MM.1S (cell line): ENCODE data around the gene RARRES2.

Experiments
- DNase-seq: peaks from one replicate; pipeline ENCODE4 v3.0.0-alpha.2; 2015
- H2AFZ ChIP-seq: fragments of 300-600 bp; sonication (generic); 2 replicates; pipeline ENCODE4 v1.6.0; 2016; ENCODE audit warnings: antibody characterized with exemption, low read length
- H3F3A ChIP-seq: fragments of 300-600 bp; sonication (generic); 2 replicates; pipeline ENCODE4 v1.6.1; 2016; ENCODE audit warnings: mild to moderate bottlenecking, antibody characterized with exemption, low read length, moderate library complexity, mixed read lengths; ENCODE audit not compliant: insufficient read depth
- H3K27ac ChIP-seq: fragments of 300-600 bp; sonication (generic); 2 replicates; pipeline ENCODE4 v1.5.1; 2016; ENCODE audit warnings: mild to moderate bottlenecking, low read length
- H3K27me3 ChIP-seq: fragments of 300-600 bp; sonication (generic); replicated peaks from 2 replicates; pipeline ENCODE4 v1.6.0; 2016; ENCODE audit warnings: low read length; ENCODE audit not compliant: insufficient read depth
- H3K36me3 ChIP-seq: fragments of 300-600 bp; sonication (generic); replicated peaks from 2 replicates; pipeline ENCODE4 v1.6.1; 2016; ENCODE audit warnings: mild to moderate bottlenecking, low read length, mixed read lengths; ENCODE audit not compliant: insufficient read depth
- H3K4me1 ChIP-seq: fragments of 300-600 bp; sonication (generic); 2 replicates; pipeline ENCODE4 v1.6.1; 2016; ENCODE audit warnings: low read length, mixed read lengths
- H3K4me2 ChIP-seq: fragments of 300-600 bp; sonication (generic); 2 replicates; pipeline ENCODE4 v1.6.0; 2016; ENCODE audit warnings: low read depth, low read length
- H3K4me3 ChIP-seq: fragments of 300-600 bp; sonication (generic); 2 replicates; pipeline ENCODE4 v1.5.1; 2016; ENCODE audit warnings: low read length, mixed read lengths
- H3K79me2 ChIP-seq: fragments of 300-600 bp; sonication (generic); 2 replicates; pipeline ENCODE4 v1.6.1; 2016; ENCODE audit warnings: mixed run types, low read length, mixed read lengths
- H3K9ac ChIP-seq: fragments of 300-600 bp; sonication (generic); 2 replicates; pipeline ENCODE4 v1.6.1; 2016; ENCODE audit warnings: low read length, mixed read lengths
- H3K9me2 ChIP-seq: fragments of 300-600 bp; sonication (generic); replicated peaks from 2 replicates; pipeline ENCODE4 v1.6.1; 2016; ENCODE audit warnings: mild to moderate bottlenecking, low read length, mixed read lengths; ENCODE audit not compliant: insufficient read depth
- H3K9me3 ChIP-seq: fragments of 300-600 bp; sonication (generic); replicated peaks from 2 replicates; pipeline ENCODE4 v1.6.1; 2016; ENCODE audit warnings: mild to moderate bottlenecking, low read length, mixed read lengths; ENCODE audit not compliant: insufficient read depth
- H4K20me1 ChIP-seq: fragments of 300-600 bp; sonication (generic); 2 replicates; pipeline ENCODE4 v1.6.1; 2016; ENCODE audit warnings: mild to moderate bottlenecking, low read length, moderate library complexity, mixed read lengths; ENCODE audit not compliant: insufficient read depth
- CTCF ChIP-seq: fragments of 300-600 bp; sonication (generic); IDR thresholded peaks from 2 replicates; pipeline ENCODE4 v1.5.1; 2016; ENCODE audit warnings: antibody characterized with exemption, low read length, mixed read lengths
- EZH2 ChIP-seq: fragments of 300-600 bp; sonication (generic); optimal IDR thresholded peaks from 2 replicates; pipeline ENCODE3; 2017; ENCODE audit warnings: low read depth, mild to moderate bottlenecking, antibody characterized with exemption, low read length, mixed read lengths
- EZH2phosphoT487 ChIP-seq: fragments of 300-600 bp; sonication (generic); IDR thresholded peaks from 2 replicates; pipeline ENCODE4 v1.6.1; 2018; ENCODE audit warnings: antibody characterized with exemption, low read length

The RARRES2 gene

GRCh38 chr7:150341263-150342120 lies at the start of gene RARRES2:
Gene RARRES2 (minus strand): TSS chr7:150341629. CDS start chr7:150340609, 1,020 bp downstream.
- Histone ChIP-seq H3K27ac (no peak within 1 kb of the TSS), H3K4me2 (no peak within 1 kb of the TSS), H3K79me2 (no peaks in the 10 kb centered on the region), H3K9ac (no peak within 1 kb of the TSS), H3K36me3 (no peaks in the 10 kb centered on the region), H4K20me1 (no peaks in the 10 kb centered on the region), H3K9me2 (no peaks in the 10 kb centered on the region), H2AFZ (no peak within 1 kb of the TSS), H3K4me1 (no peaks in the 10 kb centered on the region), H3K27me3 (peaks cover 2% of the 10 kb centered on the region; the same call in 1 of the 2 replicates), H3K9me3 (no peaks in the 10 kb centered on the region), H3F3A (no peaks in the 10 kb centered on the region), H3K4me3 (no peak within 1 kb of the TSS)
- DNase-seq, result no peak
- no peak for TF ChIP-seq CTCF
- TF ChIP-seq EZH2phosphoT487, result no peak
- TF ChIP-seq EZH2, result no peak

GRCh38 chr7:150390205-150390604 lies 48.8 kb upstream of the RARRES2 start:
- no peak for DNase-seq
- Histone ChIP-seq H3K36me3 (no peaks in the 10 kb centered on the region), H4K20me1 (no peaks in the 10 kb centered on the region), H2AFZ (no peak overlapping the region), H3K79me2 (peaks cover 4% of the 10 kb centered on the region; the same call in 1 of the 2 replicates), H3K9me2 (no peaks in the 10 kb centered on the region), H3K9me3 (no peaks in the 10 kb centered on the region), H3F3A (peaks cover 12% of the 10 kb centered on the region), H3K4me3 (no peak overlapping the region), H3K9ac (no peak overlapping the region), H3K4me2 (no peak overlapping the region), H3K27ac (no peak overlapping the region), H3K27me3 (no peaks in the 10 kb centered on the region), H3K4me1 (peaks cover 15% of the 10 kb centered on the region)
- no peak for TF ChIP-seq EZH2phosphoT487
- no peak for TF ChIP-seq EZH2
- no peak for TF ChIP-seq CTCF

GRCh38 chr7:150389532-150389816 lies 48.0 kb upstream of the RARRES2 start:
- Histone ChIP-seq H3K27me3 (no peaks in the 10 kb centered on the region), H3K79me2 (peaks cover 10% of the 10 kb centered on the region), H3K9me3 (no peaks in the 10 kb centered on the region), H3K4me2 (no peak overlapping the region), H3K4me1 (peaks cover 22% of the 10 kb centered on the region), H3K9me2 (no peaks in the 10 kb centered on the region), H3K9ac (no peak overlapping the region), H2AFZ (no peak overlapping the region), H3K27ac (no peak overlapping the region), H3F3A (peaks cover 19% of the 10 kb centered on the region), H3K4me3 (no peak overlapping the region), H4K20me1 (no peaks in the 10 kb centered on the region), H3K36me3 (no peaks in the 10 kb centered on the region)
- DNase-seq, result no peak
- TF ChIP-seq EZH2phosphoT487, result no peak
- no peak for TF ChIP-seq CTCF
- TF ChIP-seq EZH2, result no peak
